GM21360 (cell line): ENCODE results near the gene PNKD.

Source experiments
- ATAC-seq: cut with Tn5 transposase; IDR thresholded peaks from one replicate; pipeline ENCODE4 v1.9.1; 2021; ENCODE audit warnings: mild to moderate bottlenecking, moderate library complexity; ENCODE audit not compliant: unreplicated experiment

The PNKD gene

DNA sequence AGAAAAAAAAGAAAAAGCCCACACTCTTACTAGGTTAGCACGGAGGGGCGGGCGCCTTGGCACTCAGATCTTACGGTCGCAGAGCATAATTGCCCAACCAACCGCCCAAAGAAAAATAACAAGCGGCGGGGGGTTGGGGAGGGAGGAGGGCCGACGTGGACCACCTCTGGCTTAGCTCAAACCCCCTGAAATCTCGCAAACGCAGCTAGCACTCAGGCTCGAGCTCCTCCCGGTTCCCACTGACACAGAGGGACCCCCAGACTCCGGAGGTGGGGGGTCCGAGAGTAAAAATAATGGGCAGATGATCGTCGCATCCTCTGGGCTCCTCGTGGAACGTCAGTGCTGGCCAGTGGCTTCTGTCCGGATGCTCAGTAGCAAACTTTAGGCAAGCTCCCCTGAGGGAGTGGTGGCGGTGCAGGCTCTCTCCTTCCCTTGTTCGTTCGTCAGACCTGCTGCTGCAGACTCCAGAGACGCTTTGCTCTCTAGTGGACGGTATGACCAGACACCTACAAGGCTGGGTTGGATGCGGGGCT, 98.4 kb downstream of the PNKD start:
- no peak for ATAC-seq

DNA sequence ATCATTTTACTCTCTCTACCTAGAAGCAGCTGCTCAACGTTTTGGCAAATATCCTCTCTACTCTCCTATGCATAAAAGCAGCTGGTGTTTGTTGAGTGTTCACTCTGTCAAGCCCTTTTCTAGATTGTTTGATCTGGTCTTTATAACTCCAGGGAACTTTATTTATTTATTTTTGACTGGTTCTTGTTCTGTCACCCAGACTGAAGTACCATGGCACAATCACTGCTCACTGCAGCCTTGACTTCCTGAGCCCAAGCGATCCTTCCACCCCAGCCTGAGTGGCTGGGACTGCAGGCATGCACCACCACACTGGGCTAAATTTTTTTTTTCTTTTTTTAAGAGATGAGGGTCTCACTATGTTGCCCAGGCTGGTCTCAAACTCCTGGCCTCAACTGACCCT, 99.0 kb downstream of the PNKD start:
- no peak for ATAC-seq

DNA sequence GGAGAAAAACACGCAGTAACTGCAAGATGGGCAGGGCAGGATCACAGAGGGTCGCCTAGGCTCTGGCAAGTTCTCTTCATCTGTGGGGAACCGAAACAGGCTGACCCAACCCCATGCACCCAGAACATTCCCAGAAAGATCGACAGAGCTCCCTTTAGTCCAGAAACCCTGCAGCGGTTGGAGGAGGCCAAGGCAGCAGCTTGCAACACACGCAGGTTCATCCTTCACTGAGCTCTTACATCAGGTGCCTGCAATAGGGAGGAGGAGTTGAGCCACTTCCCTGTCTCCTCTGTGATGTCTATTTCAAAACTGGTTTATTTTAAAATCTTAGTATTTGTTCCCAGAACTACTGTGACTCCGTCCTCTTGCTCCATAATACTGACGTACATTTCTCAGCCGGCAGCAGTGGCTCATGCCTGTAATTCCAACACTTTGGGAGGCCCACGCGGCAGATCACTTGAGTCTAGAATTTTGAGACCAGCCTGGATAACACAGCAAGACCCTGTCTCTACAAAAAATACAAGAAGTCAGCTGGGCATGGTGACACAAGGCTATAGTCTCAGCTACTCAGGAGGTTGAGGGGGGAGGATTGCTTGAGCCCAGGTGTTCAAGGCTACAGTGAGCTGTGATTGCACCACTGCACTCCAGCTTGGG, 100.2 kb downstream of the PNKD start:
- no peak for ATAC-seq

DNA sequence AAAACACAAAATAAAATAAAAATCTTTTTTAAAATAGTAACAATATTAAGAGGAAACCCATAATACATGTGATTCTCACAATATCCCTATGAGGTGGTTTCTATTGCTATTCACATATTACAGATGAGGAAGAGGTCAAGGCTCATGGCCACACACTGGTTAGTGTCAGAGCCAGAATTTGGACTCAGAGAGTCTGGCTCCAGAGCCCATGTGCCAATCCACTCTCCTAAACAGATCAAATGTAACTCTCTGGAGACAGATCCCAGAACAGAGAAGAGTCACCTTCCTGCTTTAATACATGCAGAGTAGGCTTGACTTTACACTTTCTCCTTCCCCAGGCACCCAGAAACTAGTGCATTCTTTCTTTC, 101.6 kb downstream of the PNKD start:
- ATAC-seq = no peak

DNA sequence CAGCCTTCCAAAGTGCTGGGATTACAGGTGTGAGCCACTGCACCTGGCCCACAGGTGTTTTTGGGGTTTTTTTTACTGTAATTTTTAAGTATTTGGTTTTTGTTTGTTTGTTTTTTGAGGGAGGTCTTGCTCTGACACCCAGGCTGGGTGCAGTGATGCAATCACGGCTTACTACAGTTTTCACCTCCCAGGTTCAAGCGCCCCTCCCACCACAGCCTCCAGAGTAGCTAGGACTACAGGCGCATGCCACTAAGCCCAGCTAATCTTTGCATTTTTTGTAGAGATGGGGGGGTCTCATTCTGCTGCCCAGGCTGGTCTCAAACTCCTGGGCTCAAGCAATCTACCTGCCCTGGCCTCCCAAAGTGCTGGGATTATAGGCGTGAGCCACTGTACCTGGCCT, 104.5 kb downstream of the PNKD start:
- no peak for ATAC-seq

DNA sequence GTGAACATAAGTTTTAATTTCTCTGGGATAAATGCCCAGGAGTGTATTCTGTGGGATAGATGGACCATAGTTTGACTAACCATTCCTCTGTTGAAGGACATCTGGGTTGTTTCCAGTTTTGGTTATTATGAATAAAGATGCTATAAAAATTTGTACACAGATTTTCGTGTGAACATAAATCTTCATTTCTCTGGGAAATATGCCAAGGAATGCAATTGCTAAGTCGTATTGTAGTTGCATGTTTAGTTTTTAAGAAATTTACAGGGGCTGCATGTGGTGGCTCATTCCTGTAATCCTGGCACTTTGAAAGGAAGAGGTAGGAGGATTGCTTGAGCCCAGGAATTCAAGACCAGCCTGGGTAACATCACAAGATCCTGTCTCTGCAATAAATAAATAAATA, 104.9 kb downstream of the PNKD start:
- ATAC-seq = no peak

DNA sequence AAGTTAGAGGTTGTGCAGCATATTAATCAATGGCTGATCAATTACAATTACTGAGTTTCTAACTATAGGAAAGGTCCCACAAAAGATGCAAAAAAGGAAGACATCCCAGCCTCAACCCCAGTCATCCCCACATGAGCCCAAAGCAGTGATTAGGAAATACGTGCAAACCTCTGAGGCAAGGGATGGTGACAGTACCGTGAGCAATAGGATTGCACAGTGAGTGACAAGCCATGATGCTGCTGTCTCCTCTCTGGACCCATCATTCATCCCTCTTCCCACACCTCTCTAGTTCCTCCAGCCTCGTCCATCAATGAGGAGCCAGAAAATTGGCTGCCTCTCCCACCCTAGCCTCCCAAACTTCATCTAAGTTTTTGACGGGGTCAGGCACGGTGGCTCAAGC, 107.7 kb downstream of the PNKD start:
- ATAC-seq = no peak

DNA sequence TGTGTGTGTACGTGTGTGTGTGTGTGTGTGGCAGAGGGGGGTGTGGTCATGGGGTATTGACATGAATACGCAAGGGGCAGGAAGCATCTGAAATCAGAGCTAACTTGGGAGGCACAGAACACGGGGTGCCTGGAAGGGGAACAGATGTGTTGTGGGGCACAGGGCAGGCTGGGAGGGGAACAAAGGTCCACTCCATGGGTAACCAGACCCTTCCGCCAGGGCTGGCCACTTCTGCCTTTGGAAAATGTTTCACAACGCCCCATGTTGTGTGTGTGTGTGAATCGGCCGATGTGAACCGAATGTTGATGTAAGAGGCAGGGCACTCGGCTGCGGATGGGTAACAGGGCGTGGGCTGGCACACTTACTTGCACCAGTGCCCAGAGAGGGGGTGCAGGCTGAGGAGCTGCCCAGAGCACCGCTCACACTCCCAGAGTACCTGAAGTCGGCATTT, 111.6 kb downstream of the PNKD start, which contains the start of gene SLC11A1:
Gene SLC11A1, plus strand, starts transcription at position 358 of the 451 bp plus-strand sequence. CDS start 96 bp downstream, outside the sequence.
- no peak for ATAC-seq

DNA sequence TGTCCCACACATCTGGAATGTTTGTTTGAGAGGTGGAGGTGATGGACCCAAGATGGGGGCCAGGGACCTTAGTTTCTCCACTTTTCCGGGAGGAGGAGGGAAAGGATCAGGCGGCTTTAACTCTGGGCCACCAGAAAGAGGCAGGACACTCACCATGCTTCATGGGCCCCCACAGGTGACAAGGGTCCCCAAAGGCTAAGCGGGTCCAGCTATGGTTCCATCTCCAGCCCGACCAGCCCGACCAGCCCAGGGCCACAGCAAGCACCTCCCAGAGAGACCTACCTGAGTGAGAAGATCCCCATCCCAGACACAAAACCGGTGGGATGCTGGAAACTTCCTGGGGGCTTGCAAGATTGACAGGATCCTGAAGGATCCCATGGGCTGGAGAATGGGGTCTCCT, 112.5 kb downstream of the PNKD start:
- ATAC-seq = no peak

DNA sequence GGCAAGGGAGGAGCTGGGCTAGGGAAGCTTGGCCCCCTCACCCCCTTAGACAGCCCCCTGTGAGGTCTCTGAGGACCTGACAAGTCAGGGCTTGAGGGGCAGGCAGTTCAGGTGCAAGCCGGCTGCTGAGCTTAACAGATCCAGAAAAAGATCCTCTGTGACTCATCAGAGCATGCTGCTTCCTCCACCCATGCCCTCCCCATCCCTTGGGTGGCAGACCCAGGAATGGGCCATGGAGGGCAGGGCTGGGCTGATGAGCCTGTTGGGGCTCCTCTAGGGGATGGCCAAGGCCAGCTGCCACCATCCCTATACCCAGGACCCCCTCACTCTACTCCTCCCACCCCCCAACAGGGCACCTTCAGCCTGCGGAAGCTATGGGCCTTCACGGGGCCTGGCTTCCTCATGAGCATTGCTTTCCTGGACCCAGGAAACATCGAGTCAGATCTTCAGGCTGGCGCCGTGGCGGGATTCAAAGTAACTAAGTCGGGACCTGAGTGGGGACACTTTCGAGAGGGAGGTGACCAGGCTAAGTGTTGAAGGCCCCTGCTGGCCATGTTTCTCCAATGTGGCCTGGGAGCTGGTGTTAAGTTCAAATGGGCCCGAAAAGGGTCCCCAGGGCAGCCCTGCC, 113.7 kb downstream of the PNKD start:
- ATAC-seq = no peak

DNA sequence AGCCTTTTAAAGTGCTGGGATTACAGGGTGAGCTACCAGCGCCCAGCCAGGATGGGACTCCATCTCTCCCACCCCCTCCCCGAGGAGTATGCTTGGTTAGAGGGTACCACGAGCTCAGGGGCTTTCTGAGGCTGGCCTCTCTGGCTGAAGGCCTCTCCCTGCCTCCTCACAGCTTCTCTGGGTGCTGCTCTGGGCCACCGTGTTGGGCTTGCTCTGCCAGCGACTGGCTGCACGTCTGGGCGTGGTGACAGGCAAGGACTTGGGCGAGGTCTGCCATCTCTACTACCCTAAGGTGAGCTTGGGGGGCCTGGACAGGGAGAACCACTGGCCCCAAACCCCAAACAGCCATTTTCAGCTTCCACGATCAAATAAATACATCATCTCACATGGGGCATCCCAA, 114.7 kb downstream of the PNKD start:
- no peak for ATAC-seq

DNA sequence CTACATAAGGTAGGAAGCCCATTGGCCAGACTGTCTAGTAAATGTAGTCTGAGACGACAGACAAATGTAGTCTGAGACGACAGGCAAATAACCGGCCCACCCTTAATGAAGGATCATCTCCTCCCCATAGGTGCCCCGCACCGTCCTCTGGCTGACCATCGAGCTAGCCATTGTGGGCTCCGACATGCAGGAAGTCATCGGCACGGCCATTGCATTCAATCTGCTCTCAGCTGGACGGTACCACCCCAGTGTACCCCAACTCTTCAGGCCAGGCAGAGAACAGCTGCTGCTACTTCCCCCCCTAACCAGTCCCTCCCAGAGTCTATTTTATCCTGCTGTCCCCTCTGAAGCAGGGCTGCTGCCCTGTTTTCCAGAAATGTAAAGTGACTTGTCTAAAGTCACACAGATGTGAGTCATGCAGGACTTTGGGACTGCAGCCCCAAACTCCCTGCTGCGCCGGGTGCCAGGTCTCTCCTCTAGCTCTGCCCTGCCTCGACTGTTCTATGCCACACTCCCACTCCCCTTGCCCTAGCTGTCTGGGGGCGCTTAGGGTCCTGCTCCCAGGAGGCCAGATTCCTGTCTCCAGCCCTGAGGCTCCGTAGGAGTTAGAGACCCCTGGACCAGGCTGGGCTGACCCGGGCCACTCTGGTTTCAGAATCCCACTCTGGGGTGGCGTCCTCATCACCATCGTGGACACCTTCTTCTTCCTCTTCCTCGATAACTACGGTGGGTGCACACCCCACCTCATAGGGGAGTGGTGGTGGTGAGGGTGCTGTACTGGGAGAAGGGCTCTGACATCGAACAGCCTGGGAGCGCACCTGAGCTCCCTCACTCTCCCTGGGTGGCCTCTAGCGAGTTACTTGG, 116.4 kb downstream of the PNKD start:
- no peak for ATAC-seq

DNA sequence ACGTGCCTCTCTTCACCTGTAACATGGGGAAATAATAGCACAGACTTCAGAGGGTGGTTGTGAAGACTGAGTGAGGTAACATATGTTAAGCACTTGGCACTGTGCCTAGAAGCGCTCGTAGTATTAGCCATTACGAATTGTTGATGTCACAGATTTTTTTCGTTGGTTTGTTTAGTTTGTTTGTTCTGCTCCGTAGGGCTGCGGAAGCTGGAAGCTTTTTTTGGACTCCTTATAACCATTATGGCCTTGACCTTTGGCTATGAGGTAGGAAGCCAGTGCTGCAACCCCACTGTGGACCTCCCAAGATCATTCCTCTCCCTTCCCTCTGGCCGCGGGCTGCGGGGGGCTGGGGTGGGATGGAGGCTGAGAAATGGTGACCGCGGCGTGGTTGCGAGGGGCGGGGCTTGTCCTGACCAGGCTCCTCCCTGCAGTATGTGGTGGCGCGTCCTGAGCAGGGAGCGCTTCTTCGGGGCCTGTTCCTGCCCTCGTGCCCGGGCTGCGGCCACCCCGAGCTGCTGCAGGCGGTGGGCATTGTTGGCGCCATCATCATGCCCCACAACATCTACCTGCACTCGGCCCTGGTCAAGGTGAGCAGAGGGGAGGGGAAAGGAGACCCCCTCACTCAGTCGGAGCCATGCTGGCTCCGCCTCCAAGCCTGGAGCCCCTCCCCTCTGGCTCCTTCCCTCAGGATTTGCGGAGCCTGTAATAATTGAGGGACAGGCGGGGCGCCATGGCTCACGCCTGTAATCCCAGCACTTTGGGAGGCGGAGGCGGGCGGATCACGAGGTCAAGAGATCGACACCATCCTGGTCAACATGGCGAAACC, 117.3 kb downstream of the PNKD start:
- no peak for ATAC-seq

DNA sequence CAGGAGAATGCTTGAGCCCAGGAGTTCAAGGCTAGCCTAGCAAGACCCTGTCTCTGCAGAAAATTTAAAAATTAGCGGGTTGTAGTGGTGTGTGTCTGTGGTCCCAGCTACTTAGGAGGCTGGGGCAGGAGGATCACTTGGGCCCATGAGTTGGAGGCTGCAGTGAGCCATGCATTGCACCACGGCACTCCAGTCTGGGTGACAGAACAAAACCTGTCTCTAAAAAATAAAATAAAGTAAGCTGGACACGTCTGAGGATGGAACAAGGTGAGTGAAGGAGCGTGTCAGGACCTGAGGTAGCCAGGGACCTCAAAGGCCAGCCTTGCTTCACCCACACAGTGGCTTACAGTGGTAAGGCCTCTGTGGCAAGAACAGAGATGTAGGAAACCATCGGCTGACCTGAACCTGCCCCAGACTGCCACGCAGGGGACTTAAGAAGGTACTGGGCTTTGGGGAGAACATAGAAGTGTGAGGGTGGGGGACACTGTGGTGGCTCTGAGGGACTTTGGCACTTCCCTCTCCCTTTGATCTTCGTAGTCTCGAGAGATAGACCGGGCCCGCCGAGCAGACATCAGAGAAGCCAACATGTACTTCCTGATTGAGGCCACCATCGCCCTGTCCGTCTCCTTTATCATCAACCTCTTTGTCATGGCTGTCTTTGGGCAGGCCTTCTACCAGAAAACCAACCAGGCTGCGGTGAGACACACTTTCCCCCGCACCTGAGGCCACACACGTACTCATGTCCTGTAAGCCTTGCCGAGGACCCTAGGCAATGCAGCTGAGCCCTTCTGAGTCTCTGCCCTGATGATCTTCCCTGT, 119.2 kb downstream of the PNKD start:
- ATAC-seq = no peak

DNA sequence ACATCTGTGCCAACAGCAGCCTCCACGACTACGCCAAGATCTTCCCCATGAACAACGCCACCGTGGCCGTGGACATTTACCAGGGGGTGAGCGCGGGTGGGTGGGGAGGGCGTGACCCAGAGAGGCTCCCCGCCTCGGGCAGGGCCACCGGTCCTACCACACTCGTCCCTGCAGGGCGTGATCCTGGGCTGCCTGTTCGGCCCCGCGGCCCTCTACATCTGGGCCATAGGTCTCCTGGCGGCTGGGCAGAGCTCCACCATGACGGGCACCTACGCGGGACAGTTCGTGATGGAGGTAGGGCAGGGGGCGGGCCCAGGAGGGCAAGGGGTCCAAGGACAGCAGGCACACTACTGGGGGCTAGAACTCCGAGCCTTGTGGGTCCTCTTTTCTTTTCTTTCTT, 120.9 kb downstream of the PNKD start:
- no peak for ATAC-seq

DNA sequence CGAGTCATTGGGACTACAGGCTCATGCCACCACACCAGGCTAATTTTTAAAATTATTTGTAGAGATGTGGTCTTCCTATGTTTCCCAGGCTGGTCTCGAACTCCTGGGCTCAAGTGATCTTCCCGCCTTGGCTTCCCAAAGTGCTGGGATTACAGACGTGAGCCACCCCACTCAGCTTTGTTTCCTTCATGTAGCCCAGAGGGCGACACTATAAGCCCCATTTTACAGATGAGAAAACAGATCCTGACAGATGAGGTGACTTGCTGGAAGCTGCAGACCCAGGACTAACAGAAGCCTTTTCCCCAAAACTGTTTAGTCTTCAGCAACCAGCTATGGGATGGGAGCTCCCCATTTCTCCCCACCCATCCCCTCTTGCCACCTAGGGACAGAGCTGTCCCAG, 122.1 kb downstream of the PNKD start:
- no peak for ATAC-seq

DNA sequence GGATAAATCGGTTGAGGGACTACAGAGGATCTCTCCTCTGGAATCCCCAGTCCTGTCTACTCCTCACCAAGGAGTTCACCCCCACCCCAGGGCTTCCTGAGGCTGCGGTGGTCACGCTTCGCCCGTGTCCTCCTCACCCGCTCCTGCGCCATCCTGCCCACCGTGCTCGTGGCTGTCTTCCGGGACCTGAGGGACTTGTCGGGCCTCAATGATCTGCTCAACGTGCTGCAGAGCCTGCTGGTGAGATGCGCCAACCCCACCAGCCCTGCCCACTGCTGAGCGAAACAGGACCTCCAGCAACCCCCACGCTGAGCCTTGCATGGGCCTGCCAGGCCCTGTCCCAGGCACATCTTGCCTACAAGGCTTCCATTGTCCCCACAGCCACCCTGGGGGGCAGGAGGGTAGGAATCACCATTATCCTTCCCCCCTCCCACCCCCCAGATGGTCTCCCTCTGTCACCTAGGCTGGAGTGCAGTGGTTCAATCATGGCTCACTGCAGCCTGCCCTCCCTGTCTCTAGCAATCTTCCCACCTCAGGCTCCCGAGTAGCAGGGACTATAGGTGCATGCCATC, 122.7 kb downstream of the PNKD start:
- ATAC-seq = no peak

DNA sequence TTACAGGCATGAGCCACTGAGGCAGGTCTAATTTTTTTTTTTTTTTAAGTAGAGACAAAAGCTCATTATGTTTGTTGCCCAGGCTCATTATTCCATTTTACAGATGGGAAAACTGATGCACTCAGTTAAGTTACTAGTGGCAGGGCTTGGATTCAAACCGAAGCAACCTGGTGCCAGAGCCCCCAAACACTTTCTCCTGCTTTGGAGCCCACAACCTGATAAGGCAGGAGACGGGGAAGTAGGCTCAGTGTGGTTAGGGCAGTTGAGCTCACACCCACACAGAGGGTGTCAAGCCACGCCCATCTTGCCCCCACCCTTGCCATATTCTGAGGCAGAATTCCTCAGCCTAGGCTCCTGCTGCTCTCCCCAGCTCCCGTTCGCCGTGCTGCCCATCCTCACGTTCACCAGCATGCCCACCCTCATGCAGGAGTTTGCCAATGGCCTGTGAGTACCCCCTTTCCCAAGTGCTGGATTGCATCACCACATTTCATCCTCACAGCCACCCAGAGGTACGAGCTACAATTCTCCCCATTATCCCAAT, 123.5 kb downstream of the PNKD start:
- no peak for ATAC-seq
